K562 (cell line): ENCODE measurements around the gene TP53BP1. TPM values are rescaled to one million over a fixed set of nuclear protein-coding genes. Genes with fewer than 3 reads are reported as not detected.
A peak's percentile ranks its signal among the peaks of the same experiment; 100 is the strongest.

ENCODE experiments used
- C11orf30 ChIP-seq: fragments of 450-650 bp; IDR thresholded peaks from 2 replicates; pipeline ENCODE4 v1.6.1; 2016; ENCODE audit warnings: low read depth, mild to moderate bottlenecking
- FOXA1 ChIP-seq: fragments of 450-650 bp; IDR thresholded peaks from 2 replicates; pipeline ENCODE4 v1.6.1; 2016; ENCODE audit warnings: mild to moderate bottlenecking, borderline replicate concordance
- MAFK ChIP-seq: IDR thresholded peaks from 2 replicates; pipeline ENCODE4 v1.6.1; 2011; ENCODE audit warnings: low read length, improper control_type of control experiment
- NR1H2 ChIP-seq: sonication (generic); formaldehyde crosslinking; IDR thresholded peaks from 2 replicates; pipeline ENCODE4 v1.4.0; 2020; ENCODE audit warnings: mild to moderate bottlenecking, missing genetic modification reagents
- RBM14 ChIP-seq: fragments of 200-400 bp; formaldehyde crosslinking; IDR thresholded peaks from 2 replicates; pipeline ENCODE4 v1.6.1; 2018; ENCODE audit warnings: low read depth, mild to moderate bottlenecking, low read length, moderate library complexity, borderline replicate concordance; ENCODE audit not compliant: insufficient read depth
- RBM39 ChIP-seq: fragments of 200-400 bp; formaldehyde crosslinking; optimal IDR thresholded peaks from 2 replicates; pipeline ENCODE3; 2018; ENCODE audit warnings: low read depth, low read length
- TAF9B ChIP-seq: fragments of 450-650 bp; IDR thresholded peaks from 2 replicates; pipeline ENCODE4 v1.6.1; 2018; ENCODE audit warnings: mild to moderate bottlenecking; ENCODE audit not compliant: partially characterized antibody
- ZBTB17 ChIP-seq: fragments of 450-650 bp; formaldehyde crosslinking; IDR thresholded peaks from 2 replicates; pipeline ENCODE4 v1.4.0; 2020; ENCODE audit warnings: mild to moderate bottlenecking
- ZNF586 ChIP-seq: fragments of 450-650 bp; formaldehyde crosslinking; conservative IDR thresholded peaks from 2 replicates; pipeline ENCODE4 v1.4.0; 2020; ENCODE audit warnings: mild to moderate bottlenecking, moderate library complexity
- ZNF830 ChIP-seq: fragments of 250-450 bp; sonication (Bioruptor Pico); IDR thresholded peaks from 2 replicates; pipeline ENCODE4 v1.5.0; 2021; ENCODE audit warnings: mild to moderate bottlenecking
- polyA plus RNA-seq, 8 experiments: library from polyadenylated mRNA; depleted of rRNA in 4 of 8; stranded (reverse) in 5 of 8; unstranded in 3 of 8; fragments of >200 nt; fragmentation: Nextera tagmentation in 2 of 8; fragmentation: Illumina TruSeq in 1 of 8; extraction: Ambion mirVana in 2 of 8; extraction: Trizol in 1 of 8; gene quantifications; 2 replicates each; pipeline versions ENCODE4 v1.2.1 to v1.2.3, GENCODE V29; 2011 to 2014; ENCODE audit warnings: inconsistent platforms in 1 of 8, missing spikeins in 1 of 8
- total RNA-seq, 7 experiments: library from RNA; depleted of rRNA in 6 of 7; stranded (reverse); fragments of >200 nt in 6 of 7; fragmentation: Illumina TruSeq in 2 of 7; extraction: Trizol in 2 of 7; gene quantifications; 2 replicates each; pipeline versions ENCODE4 v1.2.1 to v1.2.3, GENCODE V29; 2011 to 2021; ENCODE audit warnings: low replicate concordance in 1 of 7
- TF ChIP-seq, protein P1 (sequence below): fragments of 450-650 bp; formaldehyde crosslinking; IDR thresholded peaks from 2 replicates; pipeline ENCODE4 v1.4.0; 2020; ENCODE audit warnings: mild to moderate bottlenecking, mixed read lengths
- TF ChIP-seq, protein P2 (sequence below): sonication (generic); formaldehyde crosslinking; IDR thresholded peaks from 2 replicates; pipeline ENCODE4 v1.8.0; 2022; ENCODE audit warnings: mild to moderate bottlenecking, missing genetic modification reagents
- TF ChIP-seq, protein P3 (sequence below), 2 experiments: fragments of 450-650 bp in 1 of 2; sonication (generic) in 1 of 2; formaldehyde crosslinking; conservative IDR thresholded peaks; 2 replicates each; pipeline versions ENCODE4 v1.4.0 to v1.8.1; 2020 to 2022; ENCODE audit warnings: mild to moderate bottlenecking in 1 of 2, missing genetic modification reagents in 1 of 2
- TF ChIP-seq, protein P4 (sequence below): fragments of 450-650 bp; IDR thresholded peaks from 2 replicates; pipeline ENCODE4 v1.6.1; 2016; ENCODE audit warnings: low read depth

TP53BP1 gene
- total and polyA plus RNA-seq, 9 of the 15 experiments (the other 6 are each of a cell fraction or from before 2014, with no cell fraction given), result 5.7 to 63.3 (median 30.9) TPM

DNA sequence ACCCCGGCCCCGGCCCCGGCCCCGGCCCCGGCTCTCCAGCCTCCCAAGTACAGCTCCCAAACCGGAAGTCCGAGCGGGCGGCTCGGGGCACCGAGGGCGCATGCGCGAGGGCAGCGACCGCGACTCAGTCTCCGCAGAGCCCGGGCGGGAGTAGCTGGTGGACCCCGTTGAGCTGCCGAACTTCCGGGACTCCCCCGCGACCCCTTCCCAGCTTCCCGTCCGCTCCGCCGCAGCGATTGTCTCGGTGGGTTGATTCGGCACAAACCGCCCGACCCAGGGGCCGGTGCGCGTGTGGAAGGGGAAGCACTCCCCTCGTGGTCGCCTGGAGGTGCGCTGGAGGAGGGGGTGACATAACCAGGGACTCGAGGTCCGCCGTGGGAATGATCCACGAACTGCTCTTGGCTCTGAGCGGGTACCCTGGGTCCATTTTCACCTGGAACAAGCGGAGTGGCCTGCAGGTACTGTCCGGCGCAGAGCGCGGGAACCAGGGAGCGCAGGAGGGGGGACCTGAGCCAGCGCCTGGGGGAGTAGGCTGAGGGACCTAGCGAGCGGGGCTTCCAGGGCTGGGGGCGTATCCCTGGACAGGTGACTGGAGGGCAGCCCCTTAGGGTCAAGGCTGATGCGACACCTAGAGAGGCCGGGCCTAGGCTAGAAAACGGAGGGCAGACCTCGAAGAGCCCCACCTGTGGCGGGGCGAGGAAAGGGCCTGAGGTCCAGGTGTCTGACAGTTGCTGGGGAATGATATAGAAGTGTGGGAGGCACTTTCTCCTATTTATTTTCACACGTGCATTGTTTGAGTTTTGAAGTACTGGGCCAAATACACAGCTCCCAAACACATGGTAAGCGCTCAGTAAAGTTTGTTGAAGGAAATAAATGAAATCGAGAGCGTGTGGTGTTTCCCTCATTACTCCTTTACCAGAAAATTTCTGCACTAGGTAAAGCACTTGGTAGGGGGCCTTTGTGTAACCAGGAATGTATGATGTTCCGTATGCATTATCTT, 121.7 kb downstream of the TP53BP1 start, which contains the start of the genes TUBGCP4 and ZSCAN29 (continued):
- TF ChIP-seq, protein P1, sequence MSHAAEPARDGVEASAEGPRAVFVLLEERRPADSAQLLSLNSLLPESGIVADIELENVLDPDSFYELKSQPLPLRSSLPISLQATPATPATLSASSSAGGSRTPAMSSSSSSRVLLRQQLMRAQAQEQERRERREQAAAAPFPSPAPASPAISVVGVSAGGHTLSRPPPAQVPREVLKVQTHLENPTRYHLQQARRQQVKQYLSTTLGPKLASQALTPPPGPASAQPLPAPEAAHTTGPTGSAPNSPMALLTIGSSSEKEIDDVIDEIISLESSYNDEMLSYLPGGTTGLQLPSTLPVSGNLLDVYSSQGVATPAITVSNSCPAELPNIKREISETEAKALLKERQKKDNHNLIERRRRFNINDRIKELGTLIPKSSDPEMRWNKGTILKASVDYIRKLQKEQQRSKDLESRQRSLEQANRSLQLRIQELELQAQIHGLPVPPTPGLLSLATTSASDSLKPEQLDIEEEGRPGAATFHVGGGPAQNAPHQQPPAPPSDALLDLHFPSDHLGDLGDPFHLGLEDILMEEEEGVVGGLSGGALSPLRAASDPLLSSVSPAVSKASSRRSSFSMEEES, result no peak
- no peak for TF ChIP-seq NR1H2 (CRISPR knock-in tag)
- no peak for TF ChIP-seq FOXA1
- TF ChIP-seq RBM39, result no peak
- TF ChIP-seq MAFK, result no peak
- TF ChIP-seq ZBTB17 (CRISPR knock-in tag), result no peak
- peak; percentile 60 for TF ChIP-seq TAF9B
- TF ChIP-seq ZNF586 (CRISPR knock-in tag), result no peak
- TF ChIP-seq, protein P2, sequence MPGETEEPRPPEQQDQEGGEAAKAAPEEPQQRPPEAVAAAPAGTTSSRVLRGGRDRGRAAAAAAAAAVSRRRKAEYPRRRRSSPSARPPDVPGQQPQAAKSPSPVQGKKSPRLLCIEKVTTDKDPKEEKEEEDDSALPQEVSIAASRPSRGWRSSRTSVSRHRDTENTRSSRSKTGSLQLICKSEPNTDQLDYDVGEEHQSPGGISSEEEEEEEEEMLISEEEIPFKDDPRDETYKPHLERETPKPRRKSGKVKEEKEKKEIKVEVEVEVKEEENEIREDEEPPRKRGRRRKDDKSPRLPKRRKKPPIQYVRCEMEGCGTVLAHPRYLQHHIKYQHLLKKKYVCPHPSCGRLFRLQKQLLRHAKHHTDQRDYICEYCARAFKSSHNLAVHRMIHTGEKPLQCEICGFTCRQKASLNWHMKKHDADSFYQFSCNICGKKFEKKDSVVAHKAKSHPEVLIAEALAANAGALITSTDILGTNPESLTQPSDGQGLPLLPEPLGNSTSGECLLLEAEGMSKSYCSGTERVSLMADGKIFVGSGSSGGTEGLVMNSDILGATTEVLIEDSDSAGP (CRISPR knock-in tag), result no peak
- TF ChIP-seq C11orf30, result peak; percentile 19
- TF ChIP-seq, protein P3, sequence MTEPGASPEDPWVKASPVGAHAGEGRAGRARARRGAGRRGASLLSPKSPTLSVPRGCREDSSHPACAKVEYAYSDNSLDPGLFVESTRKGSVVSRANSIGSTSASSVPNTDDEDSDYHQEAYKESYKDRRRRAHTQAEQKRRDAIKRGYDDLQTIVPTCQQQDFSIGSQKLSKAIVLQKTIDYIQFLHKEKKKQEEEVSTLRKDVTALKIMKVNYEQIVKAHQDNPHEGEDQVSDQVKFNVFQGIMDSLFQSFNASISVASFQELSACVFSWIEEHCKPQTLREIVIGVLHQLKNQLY (CRISPR knock-in tag; conservative IDR thresholded peaks at IDR 0.05), result no peak
- TF ChIP-seq, protein P4, sequence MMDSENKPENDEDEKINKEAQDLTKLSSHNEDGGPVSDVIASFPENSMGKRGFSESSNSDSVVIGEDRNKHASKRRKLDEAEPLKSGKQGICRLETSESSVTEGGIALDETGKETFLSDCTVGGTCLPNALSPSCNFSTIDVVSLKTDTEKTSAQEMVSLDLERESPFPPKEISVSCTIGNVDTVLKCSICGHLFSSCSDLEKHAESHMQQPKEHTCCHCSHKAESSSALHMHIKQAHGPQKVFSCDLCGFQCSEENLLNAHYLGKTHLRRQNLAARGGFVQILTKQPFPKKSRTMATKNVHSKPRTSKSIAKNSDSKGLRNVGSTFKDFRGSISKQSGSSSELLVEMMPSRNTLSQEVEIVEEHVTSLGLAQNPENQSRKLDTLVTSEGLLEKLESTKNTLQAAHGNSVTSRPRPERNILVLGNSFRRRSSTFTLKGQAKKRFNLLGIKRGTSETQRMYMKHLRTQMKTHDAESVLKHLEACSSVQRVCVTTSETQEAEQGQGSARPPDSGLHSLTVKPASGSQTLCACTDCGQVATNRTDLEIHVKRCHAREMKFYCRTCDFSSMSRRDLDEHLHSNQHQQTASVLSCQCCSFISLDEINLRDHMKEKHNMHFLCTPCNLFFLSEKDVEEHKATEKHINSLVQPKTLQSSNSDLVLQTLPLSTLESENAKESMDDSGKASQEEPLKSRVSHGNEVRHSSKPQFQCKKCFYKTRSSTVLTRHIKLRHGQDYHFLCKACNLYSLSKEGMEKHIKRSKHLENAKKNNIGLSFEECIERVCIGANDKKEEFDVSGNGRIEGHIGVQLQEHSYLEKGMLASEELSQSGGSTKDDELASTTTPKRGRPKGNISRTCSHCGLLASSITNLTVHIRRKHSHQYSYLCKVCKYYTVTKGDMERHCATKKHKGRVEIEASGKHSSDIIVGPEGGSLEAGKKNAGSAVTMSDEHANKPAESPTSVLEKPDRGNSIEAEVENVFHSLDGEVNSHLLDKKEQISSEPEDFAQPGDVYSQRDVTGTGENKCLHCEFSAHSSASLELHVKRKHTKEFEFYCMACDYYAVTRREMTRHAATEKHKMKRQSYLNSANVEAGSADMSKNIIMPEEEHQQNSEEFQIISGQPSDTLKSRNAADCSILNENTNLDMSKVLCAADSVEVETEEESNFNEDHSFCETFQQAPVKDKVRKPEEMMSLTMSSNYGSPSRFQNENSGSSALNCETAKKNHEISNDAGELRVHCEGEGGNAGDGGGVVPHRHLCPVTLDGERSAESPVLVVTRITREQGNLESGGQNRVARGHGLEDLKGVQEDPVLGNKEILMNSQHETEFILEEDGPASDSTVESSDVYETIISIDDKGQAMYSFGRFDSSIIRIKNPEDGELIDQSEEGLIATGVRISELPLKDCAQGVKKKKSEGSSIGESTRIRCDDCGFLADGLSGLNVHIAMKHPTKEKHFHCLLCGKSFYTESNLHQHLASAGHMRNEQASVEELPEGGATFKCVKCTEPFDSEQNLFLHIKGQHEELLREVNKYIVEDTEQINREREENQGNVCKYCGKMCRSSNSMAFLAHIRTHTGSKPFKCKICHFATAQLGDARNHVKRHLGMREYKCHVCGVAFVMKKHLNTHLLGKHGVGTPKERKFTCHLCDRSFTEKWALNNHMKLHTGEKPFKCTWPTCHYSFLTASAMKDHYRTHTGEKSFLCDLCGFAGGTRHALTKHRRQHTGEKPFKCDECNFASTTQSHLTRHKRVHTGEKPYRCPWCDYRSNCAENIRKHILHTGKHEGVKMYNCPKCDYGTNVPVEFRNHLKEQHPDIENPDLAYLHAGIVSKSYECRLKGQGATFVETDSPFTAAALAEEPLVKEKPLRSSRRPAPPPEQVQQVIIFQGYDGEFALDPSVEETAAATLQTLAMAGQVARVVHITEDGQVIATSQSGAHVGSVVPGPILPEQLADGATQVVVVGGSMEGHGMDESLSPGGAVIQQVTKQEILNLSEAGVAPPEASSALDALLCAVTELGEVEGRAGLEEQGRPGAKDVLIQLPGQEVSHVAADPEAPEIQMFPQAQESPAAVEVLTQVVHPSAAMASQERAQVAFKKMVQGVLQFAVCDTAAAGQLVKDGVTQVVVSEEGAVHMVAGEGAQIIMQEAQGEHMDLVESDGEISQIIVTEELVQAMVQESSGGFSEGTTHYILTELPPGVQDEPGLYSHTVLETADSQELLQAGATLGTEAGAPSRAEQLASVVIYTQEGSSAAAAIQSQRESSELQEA, result peak; percentile 64
- no peak for TF ChIP-seq ZNF830 (CRISPR knock-in tag)
- peak; percentile 88; the same call in 1 of the 2 replicates for TF ChIP-seq RBM14
